Peyer's patch (tissue), 4 donors: ENCODE results near the gene BST1. TPM values are rescaled to one million over a fixed set of nuclear protein-coding genes. Genes with fewer than 3 reads are reported as not detected.

Source experiments
- DNase-seq, 3 donors: peaks; one replicate each; pipeline ENCODE4 v3.0.0-alpha.2; 2017 to 2019
- H3K27ac ChIP-seq, 4 donors: fragments of 200-600 bp; sonication (generic); one replicate each; pipeline ENCODE4 v1.5.1; 2016 to 2019
- H3K27me3 ChIP-seq, 2 donors: fragments of 200-600 bp; sonication (generic); one replicate each; pipeline ENCODE4 v1.5.1; 2019
- H3K36me3 ChIP-seq, 3 donors: fragments of 200-600 bp; sonication (generic); one replicate each; pipeline ENCODE4 v1.5.1; 2016 to 2019
- H3K4me1 ChIP-seq, 4 donors: fragments of 200-600 bp; sonication (generic); one replicate each; pipeline ENCODE4 v1.5.1; 2016 to 2019
- H3K4me3 ChIP-seq, 4 donors: fragments of 200-600 bp; sonication (generic); 1 replicate in 3 of 4; 2 replicates in 1 of 4; pipeline ENCODE4 v1.5.1; 2016 to 2019; ENCODE audit warnings: mild to moderate bottlenecking in 1 of 4
- H3K9me3 ChIP-seq, 4 donors: fragments of 200-600 bp; sonication (generic); one replicate each; pipeline ENCODE4 v1.5.1; 2016 to 2019; ENCODE audit warnings: mild to moderate bottlenecking in 1 of 4
- POLR2A ChIP-seq, 2 donors: fragments of 450-650 bp; IDR thresholded peaks; one replicate each; pipeline ENCODE4 v1.5.1; 2017; ENCODE audit warnings: antibody characterized with exemption in 2 of 2, mild to moderate bottlenecking in 2 of 2, moderate library complexity in 2 of 2
- total RNA-seq, 4 donors: library from RNA; depleted of rRNA; stranded (reverse); fragments of >200 nt; gene quantifications; one replicate each; pipeline ENCODE4 v1.1.0, GENCODE V29; 2016
- TF ChIP-seq, protein P1 (sequence below), 6 experiments: fragments of 450-650 bp in 4 of 6; fragments of 200-600 bp in 2 of 6; sonication (generic) in 1 of 6; IDR thresholded peaks; one replicate each; pipeline ENCODE4 v1.5.1; 2017 to 2019; ENCODE audit warnings: antibody characterized with exemption in 6 of 6, mild to moderate bottlenecking in 3 of 6, moderate library complexity in 1 of 6

BST1 gene
- total RNA-seq, 4 donors from 2014 or later = 7.4 to 62.5 (median 40.2) TPM

GRCh38 chr4:15753081-15753480, 50.2 kb downstream of the BST1 start:
- H3K36me3 ChIP-seq = no peaks in the 10 kb centered on the region
- no peaks in the 10 kb centered on the region for H3K4me1 ChIP-seq
- H3K27me3 ChIP-seq = no peaks in the 10 kb centered on the region
- DNase-seq = no peak
- no peaks in the 10 kb centered on the region for H3K9me3 ChIP-seq
- H3K4me3 ChIP-seq = no peak overlapping the region
- H3K27ac ChIP-seq = no peak overlapping the region
- TF ChIP-seq POLR2A (IDR thresholded peaks at IDR 0.05) = no peak
- TF ChIP-seq, protein P1, sequence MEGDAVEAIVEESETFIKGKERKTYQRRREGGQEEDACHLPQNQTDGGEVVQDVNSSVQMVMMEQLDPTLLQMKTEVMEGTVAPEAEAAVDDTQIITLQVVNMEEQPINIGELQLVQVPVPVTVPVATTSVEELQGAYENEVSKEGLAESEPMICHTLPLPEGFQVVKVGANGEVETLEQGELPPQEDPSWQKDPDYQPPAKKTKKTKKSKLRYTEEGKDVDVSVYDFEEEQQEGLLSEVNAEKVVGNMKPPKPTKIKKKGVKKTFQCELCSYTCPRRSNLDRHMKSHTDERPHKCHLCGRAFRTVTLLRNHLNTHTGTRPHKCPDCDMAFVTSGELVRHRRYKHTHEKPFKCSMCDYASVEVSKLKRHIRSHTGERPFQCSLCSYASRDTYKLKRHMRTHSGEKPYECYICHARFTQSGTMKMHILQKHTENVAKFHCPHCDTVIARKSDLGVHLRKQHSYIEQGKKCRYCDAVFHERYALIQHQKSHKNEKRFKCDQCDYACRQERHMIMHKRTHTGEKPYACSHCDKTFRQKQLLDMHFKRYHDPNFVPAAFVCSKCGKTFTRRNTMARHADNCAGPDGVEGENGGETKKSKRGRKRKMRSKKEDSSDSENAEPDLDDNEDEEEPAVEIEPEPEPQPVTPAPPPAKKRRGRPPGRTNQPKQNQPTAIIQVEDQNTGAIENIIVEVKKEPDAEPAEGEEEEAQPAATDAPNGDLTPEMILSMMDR (IDR thresholded peaks at IDR 0.05) = no peak

DNA sequence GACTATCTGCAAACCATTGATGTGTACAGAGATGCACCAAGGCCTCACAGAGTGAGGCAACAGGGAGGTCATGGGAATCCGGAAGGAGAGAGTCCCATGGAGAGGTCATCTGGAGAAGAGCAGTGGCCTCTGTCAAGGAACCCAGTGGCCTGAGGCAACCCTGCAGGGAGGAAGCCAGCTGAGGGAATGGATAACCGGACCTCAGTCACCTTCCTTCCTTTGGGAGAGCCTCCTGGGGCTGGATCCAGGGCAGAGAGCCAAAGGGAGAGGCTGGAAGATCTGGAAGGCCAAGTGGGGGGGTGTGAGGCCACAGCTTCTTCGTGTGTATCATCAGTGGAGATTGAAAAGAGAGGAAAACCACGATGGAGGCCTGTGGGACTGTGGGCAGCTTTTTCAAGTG, 50.9 kb downstream of the BST1 start:
- Histone ChIP-seq H3K4me3 (no peak overlapping the region), H3K27ac (no peak overlapping the region), H3K36me3 (no peaks in the 10 kb centered on the region), H3K27me3 (no peaks in the 10 kb centered on the region), H3K4me1 (no peaks in the 10 kb centered on the region), H3K9me3 (no peaks in the 10 kb centered on the region)
- DNase-seq = no peak
- TF ChIP-seq, protein P1 (IDR thresholded peaks at IDR 0.05) = no peak
- no peak for TF ChIP-seq POLR2A (IDR thresholded peaks at IDR 0.05)

GRCh38 chr4:15754323-15754722, 51.5 kb downstream of the BST1 start:
- DNase-seq = peak in 1 of 3 donors; percentile 38
- no peaks in the 10 kb centered on the region for H3K27me3 ChIP-seq
- H3K4me3 ChIP-seq = no peak overlapping the region
- no peaks in the 10 kb centered on the region for H3K9me3 ChIP-seq
- no peaks in the 10 kb centered on the region for H3K36me3 ChIP-seq
- H3K4me1 ChIP-seq = no peaks in the 10 kb centered on the region
- no peak overlapping the region for H3K27ac ChIP-seq
- TF ChIP-seq, protein P1 (IDR thresholded peaks at IDR 0.05) = no peak
- TF ChIP-seq POLR2A (IDR thresholded peaks at IDR 0.05) = no peak

- no peak for TF ChIP-seq POLR2A (IDR thresholded peaks at IDR 0.05)
- TF ChIP-seq, protein P1 (IDR thresholded peaks at IDR 0.05) = no peak
- H3K27ac ChIP-seq = peak overlapping the region in 1 of 4 donors; percentile 53
Observed at GRCh38 chr4:15755321-15756155, 52.7 kb downstream of the BST1 start.

DNA sequence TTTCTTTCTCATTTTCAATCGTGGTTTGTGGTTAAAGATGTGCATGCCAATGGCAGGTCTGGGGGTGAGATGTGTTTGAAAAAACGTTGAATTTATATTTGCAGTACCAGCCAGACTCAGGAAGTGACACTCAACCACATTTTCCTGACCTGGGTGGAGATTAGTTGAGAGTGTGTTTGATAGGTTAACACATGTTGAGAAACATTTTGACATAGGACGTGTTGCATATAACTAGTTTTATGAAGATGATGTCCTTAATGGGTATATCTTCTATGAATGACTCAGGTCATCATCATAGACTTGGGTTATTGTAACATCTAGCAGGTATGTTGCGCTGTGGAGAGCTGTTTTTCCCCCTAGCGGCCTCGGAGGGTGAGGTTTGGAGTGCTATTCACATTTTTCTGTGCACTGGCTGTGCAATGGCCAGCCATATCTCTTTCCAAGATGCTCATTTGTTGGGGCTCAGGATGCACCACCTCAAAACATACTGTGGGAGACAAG, 53.5 kb downstream of the BST1 start:
- TF ChIP-seq, protein P1 (IDR thresholded peaks at IDR 0.05) = peak in 4 of 6 experiments; percentile 2 to 39 (median 16)
- TF ChIP-seq POLR2A (IDR thresholded peaks at IDR 0.05) = no peak
- DNase-seq = peak in 2 of 3 donors; percentile 55 to 67
- peak overlapping the region in 3 of 4 donors; percentile 20 to 60 (median 53) for H3K27ac ChIP-seq

More at GRCh38 chr4:15755321-15756155, 52.7 kb downstream of the BST1 start:
- no peak overlapping the region for H3K4me3 ChIP-seq
- DNase-seq = no peak
- H3K36me3 ChIP-seq = no peaks in the 10 kb centered on the region
- H3K4me1 ChIP-seq = no peaks in the 10 kb centered on the region
- H3K9me3 ChIP-seq = no peaks in the 10 kb centered on the region
- no peaks in the 10 kb centered on the region for H3K27me3 ChIP-seq

More for the DNA sequence above, 53.5 kb downstream of the BST1 start:
- Histone ChIP-seq H3K9me3 (no peaks in the 10 kb centered on the region), H3K36me3 (no peaks in the 10 kb centered on the region), H3K4me1 (no peaks in the 10 kb centered on the region), H3K27me3 (no peaks in the 10 kb centered on the region), H3K4me3 (no peak overlapping the region)
